Loucy (cell line): ENCODE measurements around the gene ADGRD1.

ENCODE experiments used
- EZH2phosphoT487 ChIP-seq: fragments of 200-600 bp; IDR thresholded peaks from 2 replicates; pipeline ENCODE4 v1.6.1; 2018; ENCODE audit warnings: antibody characterized with exemption, mild to moderate bottlenecking, moderate library complexity, borderline replicate concordance
- TF ChIP-seq, protein P1 (sequence below): fragments of 200-600 bp; sonication (generic); conservative IDR thresholded peaks from 2 replicates; pipeline ENCODE4 v1.5.1; 2014; ENCODE audit warnings: mild to moderate bottlenecking, antibody characterized with exemption, low read length

DNA sequence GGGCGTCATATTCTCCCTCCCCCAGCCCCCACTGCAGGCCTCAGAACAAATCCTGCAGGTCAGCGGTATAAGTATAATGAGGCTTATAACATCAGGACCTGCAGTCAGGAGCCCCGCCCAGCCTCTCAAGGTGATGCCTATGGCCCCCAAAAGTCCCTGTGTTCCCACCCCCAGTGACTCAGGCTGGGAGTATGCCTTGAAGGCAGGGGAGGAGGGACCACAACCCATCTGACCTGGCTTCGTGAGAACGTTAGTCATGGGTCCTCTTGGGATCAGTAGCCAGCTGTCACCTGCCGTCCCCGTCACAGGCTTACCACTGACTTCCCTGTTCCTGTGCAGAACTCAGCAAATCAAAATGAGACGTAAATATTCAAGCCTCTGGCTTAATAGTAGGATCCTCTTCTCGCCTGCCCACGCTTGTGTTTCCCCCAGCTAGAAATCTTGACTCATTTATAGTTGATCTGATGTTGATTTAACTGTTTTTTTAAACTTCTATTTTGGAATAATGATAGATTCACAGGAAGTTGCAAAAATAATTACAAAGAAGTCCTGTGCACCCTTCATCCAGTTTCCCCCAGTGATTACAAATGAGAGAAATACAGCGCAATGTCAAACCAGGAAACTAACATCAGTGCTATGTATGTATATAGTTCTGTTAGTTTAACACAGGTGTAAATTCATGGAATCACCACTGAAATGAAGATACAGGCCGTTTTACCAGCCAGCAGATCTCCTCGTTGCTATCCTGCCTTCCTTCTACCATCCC is 107.5 kb downstream of the ADGRD1 start:
- TF ChIP-seq, protein P1, sequence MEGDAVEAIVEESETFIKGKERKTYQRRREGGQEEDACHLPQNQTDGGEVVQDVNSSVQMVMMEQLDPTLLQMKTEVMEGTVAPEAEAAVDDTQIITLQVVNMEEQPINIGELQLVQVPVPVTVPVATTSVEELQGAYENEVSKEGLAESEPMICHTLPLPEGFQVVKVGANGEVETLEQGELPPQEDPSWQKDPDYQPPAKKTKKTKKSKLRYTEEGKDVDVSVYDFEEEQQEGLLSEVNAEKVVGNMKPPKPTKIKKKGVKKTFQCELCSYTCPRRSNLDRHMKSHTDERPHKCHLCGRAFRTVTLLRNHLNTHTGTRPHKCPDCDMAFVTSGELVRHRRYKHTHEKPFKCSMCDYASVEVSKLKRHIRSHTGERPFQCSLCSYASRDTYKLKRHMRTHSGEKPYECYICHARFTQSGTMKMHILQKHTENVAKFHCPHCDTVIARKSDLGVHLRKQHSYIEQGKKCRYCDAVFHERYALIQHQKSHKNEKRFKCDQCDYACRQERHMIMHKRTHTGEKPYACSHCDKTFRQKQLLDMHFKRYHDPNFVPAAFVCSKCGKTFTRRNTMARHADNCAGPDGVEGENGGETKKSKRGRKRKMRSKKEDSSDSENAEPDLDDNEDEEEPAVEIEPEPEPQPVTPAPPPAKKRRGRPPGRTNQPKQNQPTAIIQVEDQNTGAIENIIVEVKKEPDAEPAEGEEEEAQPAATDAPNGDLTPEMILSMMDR, result no peak
- TF ChIP-seq EZH2phosphoT487, result no peak
